Activated CD8-positive, alpha-beta memory T cell treated with anti-CD3 and anti-CD28 coated beads, Interleukin-2, amount 50 U/mL, for 4 hours (primary cell): Measurements from ENCODE around the gene FXYD7.
"Not testable (repeated sequence)": the region's sequence is repeated elsewhere in the genome, so short reads cannot be mapped to it uniquely, and the experiment has no call there.

ENCODE experiments used
- DNase-seq: peaks from one replicate; pipeline ENCODE4 v3.0.0-alpha.2; 2020

Gene FXYD7

GRCh38 chr19:35143231-35143715 lies at the start of gene FXYD7:
FXYD7 (plus strand) TSS chr19:35143255; CDS start chr19:35143334, 79 bp downstream.
- peak; percentile 28 for DNase-seq

- DNase-seq: no peak
Observed at GRCh38 chr19:35093430-35093829, 49.6 kb upstream of the FXYD7 start.

- DNase-seq: no peak
Observed at GRCh38 chr19:35093941-35094647, 49.0 kb upstream of the FXYD7 start.

- no peak for DNase-seq
Observed at GRCh38 chr19:35094656-35095055, 48.4 kb upstream of the FXYD7 start.

- no peak for DNase-seq
Observed at GRCh38 chr19:35095667-35096368, 47.2 kb upstream of the FXYD7 start.

- no peak for DNase-seq
Observed at GRCh38 chr19:35098413-35099049, 44.5 kb upstream of the FXYD7 start.

- DNase-seq: no peak
Observed at GRCh38 chr19:35099155-35099896, 43.7 kb upstream of the FXYD7 start.

- no peak for DNase-seq
Observed at GRCh38 chr19:35099897-35100275, 43.2 kb upstream of the FXYD7 start.

GRCh38 chr19:35100588-35101533 lies 42.2 kb upstream of the FXYD7 start:
- DNase-seq: no peak

GRCh38 chr19:35101949-35102348 lies 41.1 kb upstream of the FXYD7 start:
- not testable (repeated sequence) for DNase-seq

- DNase-seq: not testable (repeated sequence)
Observed at GRCh38 chr19:35103614-35104013, 39.4 kb upstream of the FXYD7 start.

GRCh38 chr19:35104361-35104760 lies 38.7 kb upstream of the FXYD7 start:
- no peak for DNase-seq

- no peak for DNase-seq
Observed at GRCh38 chr19:35105047-35105410, 38.0 kb upstream of the FXYD7 start.

- DNase-seq: no peak
Observed at GRCh38 chr19:35105411-35106290, 37.4 kb upstream of the FXYD7 start.

GRCh38 chr19:35106291-35106583 lies 36.8 kb upstream of the FXYD7 start:
- no peak for DNase-seq

- no peak for DNase-seq
Observed at GRCh38 chr19:35106898-35107541, 36.0 kb upstream of the FXYD7 start.

GRCh38 chr19:35107545-35107944 lies 35.5 kb upstream of the FXYD7 start:
- DNase-seq: no peak

GRCh38 chr19:35108730-35109129 lies 34.3 kb upstream of the FXYD7 start:
- DNase-seq: no peak

GRCh38 chr19:35109395-35110112 lies 33.5 kb upstream of the FXYD7 start:
- no peak for DNase-seq

- DNase-seq: no peak
Observed at GRCh38 chr19:35110974-35111373, 32.1 kb upstream of the FXYD7 start.
